Posterior vena cava (tissue), 2 donors: ENCODE results near the gene MRPL48. TPM values are rescaled to one million over a fixed set of nuclear protein-coding genes. Genes with fewer than 3 reads are reported as not detected.
A peak's percentile ranks its signal among the peaks of the same experiment; 100 is the strongest.
"Not testable (repeated sequence)": the region's sequence is repeated elsewhere in the genome, so short reads cannot be mapped to it uniquely, and the experiment has no call there.

Experiments
- DNase-seq: peaks from one replicate; pipeline ENCODE4 v3.0.0-alpha.2; 2020; ENCODE audit warnings: low spot score
- intact Hi-C, 2 donors: fragments of 100-400 bp; cut with DNase I; formaldehyde crosslinking; loops; one replicate each; pipeline versions ENCODE4 v1.14.1 to v1.14.2; 2022 to 2023
- total RNA-seq, 2 donors: library from RNA; stranded (reverse); fragmentation: NEBNext Ultra II Directional; extraction: Animal tissue kit (Norgen Biotek cat#: 25700); gene quantifications; one replicate each; pipeline ENCODE4 v1.2.1, GENCODE V29; 2021
- donor health status: DM: yes; HTN: yes; CAD: no.
- donor health status: DM: yes; HTN: yes; CAD: no.

MRPL48 gene
- total RNA-seq, 2 donors from 2014 or later: 15.8 to 17.1 TPM

DNA sequence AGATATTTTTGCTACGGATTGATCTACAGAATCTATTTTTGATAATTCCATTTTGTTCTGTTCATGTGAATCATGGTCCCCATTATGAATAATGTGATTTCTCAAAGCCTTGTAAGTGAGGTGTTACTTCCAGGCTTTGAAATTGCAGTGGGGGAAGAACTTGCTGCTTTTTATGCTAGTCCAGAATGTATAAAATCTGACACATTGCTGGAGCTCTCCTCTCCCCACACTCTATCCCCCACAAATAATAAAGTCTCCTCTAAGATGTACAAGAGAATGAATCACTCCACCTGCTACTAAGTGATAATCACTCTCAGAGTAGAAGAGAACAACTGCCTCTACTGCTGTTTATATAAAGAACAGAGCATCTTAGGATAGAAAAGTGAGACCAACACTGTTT, 20.9 kb upstream of the MRPL48 start:
- DNase-seq: no peak
- intact Hi-C loops: no loop called here

DNA sequence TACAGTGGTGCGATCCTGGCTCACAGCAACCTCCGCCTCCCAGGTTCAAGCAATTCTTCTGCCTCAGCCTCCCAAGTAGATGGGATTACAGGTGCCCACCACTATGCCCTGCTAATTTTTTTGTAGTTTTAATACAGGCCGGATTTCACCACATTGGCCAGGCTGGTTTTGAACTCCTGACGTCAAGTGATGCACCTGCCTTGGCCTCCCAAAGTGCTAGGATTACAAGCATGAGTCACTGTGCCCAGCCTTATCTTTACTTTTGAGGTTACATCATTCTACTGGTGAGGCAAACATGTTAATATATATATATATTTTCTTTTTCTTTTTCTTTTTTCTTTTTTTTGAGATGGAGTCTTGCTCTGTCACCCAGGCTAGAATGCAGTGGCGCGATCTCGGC, 16.9 kb upstream of the MRPL48 start:
- DNase-seq, intact Hi-C loops: not testable (repeated sequence)

DNA sequence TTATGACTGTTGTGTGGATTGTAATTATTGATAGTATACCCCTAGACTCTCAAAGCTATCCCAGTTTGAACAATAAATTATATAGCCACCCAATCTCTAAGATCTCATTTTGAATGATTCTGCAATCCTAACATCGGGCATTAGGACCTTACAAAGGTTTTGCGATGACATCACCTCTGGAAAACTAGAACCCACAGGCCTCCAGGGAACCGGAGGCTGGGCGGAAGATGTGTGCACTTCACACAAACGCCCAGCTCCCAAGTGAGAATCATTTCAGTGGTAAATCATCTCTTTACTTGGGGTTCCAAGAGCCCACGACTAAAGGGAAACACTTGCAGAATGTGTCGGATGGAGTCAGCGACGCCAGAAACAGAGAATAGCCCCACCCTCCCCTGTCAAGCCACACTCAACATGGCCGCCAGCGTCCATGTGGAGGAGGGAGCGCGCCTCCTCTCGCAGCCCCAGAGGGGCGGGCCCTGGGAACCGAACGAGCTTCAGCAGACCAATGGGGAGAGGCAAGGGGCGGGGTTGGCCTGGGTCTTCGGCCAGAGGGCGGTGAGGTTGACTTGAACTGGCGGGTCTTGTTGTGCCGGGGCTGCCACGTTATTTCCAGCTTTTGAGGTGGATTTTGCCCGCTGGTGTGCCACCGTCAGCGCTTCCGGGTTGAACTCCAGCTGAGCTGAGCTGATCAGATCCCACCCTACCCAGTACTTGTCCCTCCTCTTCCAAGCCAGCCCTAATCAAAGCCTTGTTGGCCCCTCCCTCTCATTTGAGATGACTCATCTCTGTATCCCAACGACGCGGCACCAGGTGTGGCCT, 8.4 kb upstream of the MRPL48 start:
- intact Hi-C loops: no loop called here
- peak; percentile 99 for DNase-seq

DNA sequence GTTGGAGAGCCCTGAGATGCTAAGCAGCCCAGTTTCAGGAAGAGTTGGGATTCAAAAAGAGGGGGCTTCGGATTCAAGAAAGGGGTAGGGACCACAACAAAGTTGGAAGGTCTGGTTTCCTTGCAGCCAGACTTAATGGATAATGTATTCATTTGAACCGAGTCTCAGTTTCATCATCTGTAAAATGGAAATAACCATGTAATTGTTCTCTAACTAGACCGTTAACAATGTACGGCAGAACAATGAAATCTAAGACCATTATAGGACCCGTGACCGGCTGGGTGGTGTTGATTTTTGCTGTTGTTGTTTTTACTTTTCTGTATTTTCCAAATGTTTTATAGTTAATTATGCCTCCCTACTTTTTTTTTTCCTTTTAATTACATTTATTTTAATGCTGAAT, 6.4 kb upstream of the MRPL48 start:
- intact Hi-C loops: no loop called here
- no peak for DNase-seq

DNA sequence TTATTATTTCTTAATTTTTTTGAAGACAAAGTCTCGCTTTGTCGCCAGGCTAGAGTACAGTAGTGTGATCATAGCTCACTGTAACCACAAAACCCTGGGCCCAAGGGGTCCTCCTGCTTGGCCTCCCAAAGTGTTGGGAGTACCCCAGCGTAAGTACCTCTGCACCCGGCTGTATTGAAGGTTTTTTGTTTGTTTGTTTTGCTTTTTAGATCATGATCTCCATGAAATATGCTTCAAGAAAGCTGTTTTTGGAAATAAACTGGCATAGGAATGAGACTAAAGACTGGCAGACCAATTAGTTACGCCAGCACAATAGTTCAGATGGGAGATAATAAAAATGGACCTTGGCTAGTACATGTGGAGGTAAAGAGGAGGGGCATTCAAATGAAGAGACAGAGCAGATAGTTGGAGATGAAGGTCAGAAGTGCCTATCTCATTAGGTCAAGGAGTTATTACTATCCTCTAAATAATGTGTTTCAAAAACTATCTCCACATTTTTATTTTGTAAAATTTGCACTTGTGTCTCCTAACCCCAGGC, 4.1 kb upstream of the MRPL48 start:
- no peak for DNase-seq
- intact Hi-C loops: no loop called here

DNA sequence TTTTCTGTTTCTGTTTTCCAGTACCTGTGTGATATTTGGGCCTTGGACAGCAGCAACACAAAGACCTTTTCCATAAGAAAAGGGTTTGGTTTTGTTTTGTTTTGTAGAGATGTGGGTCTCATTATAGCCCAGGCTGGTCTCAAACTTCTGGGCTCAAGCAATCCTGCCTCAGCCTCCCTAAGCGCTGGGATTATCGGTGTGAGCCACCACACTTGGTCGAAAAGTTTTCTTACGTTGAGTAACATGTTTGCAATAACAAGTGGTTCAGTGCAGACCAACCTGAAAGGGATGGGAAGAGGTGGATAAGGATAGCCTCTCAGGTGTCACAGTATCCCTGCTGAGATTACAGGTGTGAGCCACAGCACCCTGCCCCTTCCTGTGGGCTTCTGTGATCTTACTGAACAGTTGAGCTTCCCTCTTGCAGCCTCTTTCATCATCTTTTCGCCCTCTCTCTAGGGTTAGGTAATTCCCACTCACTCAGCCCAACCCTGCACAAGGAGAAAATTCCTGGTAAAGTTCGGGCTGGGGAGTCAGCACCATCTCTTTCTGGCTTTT, 3.5 kb upstream of the MRPL48 start:
- intact Hi-C loops: no loop called here
- DNase-seq: peak; percentile 16

DNA sequence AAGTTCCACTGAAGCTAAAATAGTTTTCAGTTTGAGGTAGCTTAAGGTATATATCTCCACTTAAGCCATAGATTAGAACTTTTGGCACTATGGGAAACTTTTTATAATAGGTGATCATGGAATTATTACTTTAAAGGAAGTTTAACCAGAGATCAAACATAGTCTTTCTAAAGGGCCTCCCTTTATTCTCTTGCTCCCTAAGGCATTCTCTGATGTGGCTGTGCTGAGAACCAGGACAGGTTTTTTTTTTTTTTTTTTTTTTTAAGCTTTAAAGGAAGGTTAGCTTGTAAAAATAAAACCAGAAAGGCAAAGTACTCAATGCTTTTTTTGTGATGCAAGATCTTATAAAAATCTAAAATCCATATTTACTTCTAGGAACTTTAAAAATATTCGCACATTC, 2.9 kb upstream of the MRPL48 start:
- intact Hi-C loops: no loop called here
- no peak for DNase-seq

DNA sequence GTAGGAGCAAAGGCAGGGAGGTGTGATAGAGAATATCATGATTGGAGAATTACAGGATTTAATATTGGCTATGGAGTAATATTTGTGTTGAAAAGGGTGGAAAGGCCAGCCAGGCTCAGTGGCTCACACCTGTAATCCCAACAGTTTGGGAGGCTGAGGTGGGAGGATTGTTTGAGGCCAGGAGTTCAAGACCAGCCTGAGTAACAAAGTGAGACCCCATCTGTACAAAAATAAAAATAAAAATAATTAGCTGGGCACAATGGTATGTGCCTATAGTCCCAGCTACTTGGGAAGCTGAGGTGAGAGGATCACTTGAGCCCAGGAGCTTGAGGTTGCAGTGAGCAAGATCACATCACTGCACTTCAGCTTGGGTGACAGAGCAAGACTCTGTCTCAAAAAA, 2.2 kb upstream of the MRPL48 start:
- intact Hi-C loops, DNase-seq: not testable (repeated sequence)

DNA sequence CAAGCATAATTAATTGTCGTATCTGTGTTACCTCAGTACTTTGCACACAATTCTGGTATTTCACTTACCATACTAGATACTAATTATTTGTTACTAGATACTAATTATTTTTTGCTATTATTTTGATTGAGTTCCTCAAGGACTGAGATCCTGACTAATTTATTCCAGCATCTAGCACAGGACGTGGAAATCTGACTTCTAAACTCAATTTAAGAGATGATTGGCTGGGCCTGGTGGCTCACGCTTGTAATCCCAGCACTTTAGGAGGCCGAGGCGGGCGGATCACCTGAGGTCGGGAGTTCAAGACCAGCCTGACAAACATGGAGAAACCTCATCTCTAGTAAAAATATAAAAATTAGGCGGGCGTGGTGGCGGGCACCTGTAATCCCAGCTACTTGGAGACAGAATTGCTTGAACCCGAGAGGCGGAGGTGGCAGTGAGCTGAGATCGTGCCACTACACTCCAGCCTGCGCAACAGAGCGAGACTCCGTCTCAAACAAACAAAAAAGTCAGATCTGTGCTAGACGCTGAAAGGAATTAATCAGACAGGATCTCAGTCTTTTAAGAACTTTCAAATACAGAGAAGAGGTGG, 527 bp upstream of the MRPL48 start:
- peak; percentile 41 for DNase-seq
- intact Hi-C loops: no loop called here

DNA sequence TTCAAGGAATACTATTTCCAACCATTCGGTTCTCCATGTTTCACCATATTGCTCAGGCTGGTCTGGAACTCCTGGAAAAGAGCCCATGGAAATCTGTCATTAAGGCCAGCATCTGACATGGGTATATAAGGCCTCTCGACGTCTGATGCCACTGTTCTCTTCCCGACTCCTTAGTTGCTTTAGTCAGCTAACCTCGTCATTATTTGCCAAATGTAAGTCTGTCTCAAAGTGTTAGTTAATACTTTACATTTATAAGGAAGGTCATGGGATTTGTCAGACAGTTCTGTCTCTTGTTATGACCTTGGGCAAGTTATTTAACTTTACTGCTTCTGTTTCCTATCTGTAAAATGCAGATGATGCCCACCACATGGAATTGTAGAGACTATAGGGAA, 1.6 kb downstream of the MRPL48 start:
- no peak for DNase-seq
- intact Hi-C loops: no loop called here

DNA sequence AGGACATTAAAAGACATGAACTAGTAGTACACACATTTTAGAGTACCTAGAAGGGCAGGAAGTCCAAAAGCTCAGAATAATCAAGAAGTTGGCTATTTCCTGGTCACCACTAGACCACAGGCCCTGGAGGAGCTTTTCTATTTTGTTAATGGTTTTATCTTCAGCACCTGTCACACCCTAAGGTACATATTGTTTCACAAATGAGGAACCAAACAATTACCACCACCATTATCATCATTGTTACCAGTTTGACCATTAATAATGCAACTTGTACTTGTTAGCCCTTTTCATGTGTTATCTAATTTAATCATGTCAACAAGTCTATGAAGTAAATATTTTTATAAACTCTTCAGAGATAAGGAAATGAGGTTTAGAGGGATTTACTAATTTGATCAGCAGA, 4.9 kb downstream of the MRPL48 start:
- intact Hi-C loops: no loop called here
- DNase-seq: no peak

DNA sequence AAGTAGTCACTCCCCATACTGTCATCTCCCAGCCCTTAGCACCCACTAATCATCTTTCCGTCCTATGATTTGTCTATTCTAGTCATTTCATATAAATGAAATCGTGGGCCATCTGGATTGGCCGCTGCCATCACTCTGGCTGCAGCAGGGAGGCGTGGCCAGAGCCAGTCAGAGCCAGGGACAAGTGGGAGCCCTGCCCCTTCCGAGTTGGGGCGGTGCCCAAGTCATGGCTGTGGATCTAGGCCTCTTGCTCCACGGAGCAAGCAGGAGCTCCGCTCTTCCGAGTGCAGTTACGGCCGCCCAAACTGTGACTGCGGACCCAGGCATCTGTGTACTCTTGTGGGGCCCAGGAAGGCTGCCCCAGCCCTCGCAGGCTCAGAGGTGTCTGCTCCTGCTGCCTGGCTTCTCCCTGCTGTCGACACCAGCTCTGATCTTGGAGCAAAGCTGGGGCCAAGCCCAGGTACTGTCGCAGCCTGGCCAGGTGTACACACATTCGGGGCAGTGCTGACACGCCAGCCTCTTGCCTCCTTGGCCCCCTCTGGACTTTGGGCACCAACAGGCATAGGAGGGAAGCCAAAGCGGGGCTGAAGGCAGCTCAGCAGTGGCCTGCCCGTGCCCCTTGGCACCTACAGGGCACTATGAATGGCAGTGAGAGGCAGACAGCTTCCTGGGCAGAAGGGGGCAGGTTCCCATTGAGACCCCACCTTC, 8.4 kb downstream of the MRPL48 start:
- no peak for DNase-seq
- intact Hi-C loops: no loop called here

DNA sequence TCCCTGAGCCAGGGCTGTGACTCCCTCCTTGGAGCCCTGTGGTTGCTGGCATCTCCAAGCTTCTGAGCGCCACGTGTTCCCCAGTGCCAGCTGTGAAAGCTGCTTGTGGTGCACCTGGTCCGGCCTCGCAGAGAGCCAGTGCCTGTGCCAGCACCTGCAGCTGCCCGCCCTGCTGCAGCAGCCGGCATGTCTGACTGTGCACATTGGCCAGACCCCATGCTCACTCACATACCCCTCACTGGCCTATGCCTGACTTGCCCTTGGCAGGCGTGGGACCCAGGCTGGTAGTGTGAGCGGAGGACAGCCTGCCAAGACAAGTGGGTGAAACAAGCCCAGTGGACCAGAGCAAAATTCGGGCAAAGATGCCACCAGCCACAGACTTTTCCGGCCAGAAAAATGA, 9.8 kb downstream of the MRPL48 start:
- intact Hi-C loops: no loop called here
- no peak for DNase-seq

DNA sequence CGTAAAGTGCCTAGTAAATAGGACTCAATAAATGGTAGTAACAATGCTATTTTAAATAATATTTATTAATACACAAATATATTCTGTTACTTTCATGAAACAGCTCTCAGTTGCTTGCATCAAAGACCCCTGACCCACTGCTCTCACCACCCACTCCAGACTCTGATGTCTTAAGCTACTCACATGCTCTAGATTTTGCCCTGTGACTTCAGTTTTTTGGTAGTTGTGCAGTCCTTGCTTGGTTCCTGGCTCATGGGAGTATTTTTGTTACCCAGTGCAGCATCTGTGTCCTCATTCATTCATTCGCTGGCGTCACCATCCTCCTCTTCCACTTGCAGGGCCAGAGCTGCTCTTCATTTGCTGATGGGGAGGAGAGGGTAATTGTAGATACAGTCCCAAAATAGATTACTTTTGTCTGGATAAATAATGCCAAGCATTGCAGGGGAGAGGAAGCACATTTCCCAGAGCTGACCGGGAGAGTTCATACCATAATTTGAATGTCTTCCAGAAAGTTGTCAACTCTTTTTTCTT, 12.7 kb downstream of the MRPL48 start:
- intact Hi-C loops: no loop called here
- no peak for DNase-seq

DNA sequence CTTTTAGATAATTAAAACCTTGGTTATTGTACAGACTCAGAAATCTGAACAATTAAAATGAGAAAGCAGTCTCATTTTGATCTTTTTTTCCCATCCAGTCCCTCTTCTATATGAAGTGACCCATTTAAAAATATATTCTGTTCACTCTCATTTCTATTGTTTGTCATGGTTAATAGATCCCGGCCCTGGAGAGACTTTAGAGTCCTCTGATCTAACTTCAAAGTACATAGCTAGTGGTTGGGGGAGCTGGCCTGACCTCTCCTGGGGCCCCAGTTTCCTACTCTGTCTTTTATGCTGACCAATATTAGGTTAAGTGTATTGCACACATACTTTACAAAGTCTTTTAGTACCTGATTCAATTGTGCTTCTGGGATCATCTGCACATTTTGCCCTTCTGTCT, 13.5 kb downstream of the MRPL48 start:
- intact Hi-C loops: no loop called here
- no peak for DNase-seq

DNA sequence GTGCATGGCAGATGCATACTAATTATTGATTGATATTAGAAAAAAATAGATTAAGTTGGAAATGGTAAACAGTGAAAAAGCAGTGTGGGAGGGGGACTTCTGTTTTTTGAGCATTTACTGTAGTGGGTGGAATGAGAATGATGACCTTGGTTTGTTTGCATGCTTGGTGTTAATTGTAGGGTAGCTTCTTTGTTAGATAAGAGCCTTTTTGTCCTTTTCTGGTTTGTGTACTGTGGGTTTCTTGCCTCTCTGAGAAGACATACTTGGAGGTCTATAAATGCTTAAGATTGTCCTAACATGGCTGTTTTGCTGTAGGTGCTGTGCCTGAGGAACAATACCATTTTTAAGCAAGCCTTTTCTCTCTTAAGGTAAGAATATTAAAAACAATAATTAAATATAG, 17.0 kb downstream of the MRPL48 start:
- no peak for DNase-seq
- intact Hi-C loops: no loop called here

DNA sequence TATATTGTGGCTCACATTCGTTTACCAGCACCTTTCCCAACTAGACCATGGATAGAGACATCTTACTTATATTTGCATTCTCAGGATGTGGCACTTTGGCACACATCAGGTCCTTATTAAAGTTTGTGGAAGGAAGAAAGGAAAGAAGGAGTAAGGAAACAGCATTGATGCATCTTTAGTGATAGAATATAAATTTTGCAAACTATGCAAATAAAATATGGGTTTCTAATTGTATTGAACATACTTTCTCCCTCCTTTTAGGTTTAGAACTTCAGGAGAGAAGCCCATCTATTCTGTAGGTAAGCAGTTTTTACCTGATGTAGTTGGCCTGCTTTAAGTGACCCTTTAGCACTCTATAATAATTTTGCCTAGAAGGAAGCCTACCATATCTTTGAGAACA, 20.4 kb downstream of the MRPL48 start:
- DNase-seq: no peak
- intact Hi-C loops: no loop called here

DNA sequence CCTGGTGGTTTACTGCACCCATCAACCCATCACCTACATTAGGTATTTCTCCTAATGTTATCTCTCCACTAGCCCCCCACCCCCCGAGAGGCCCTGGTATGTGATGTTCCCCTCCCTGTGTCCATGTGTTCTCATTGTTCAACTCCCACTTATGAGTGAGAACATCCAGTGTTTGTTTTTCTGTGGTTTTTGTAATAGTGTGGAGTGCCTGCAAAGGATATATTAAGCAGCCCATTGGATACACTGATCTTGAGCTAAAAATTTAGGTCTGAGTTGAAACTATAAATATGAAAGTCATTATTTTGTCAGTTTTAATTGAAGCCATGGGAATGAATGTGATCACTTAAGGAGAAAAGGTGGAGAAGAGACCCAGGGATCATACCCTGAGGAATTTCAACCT, 23.0 kb downstream of the MRPL48 start:
- intact Hi-C loops: no loop called here
- DNase-seq: no peak

DNA sequence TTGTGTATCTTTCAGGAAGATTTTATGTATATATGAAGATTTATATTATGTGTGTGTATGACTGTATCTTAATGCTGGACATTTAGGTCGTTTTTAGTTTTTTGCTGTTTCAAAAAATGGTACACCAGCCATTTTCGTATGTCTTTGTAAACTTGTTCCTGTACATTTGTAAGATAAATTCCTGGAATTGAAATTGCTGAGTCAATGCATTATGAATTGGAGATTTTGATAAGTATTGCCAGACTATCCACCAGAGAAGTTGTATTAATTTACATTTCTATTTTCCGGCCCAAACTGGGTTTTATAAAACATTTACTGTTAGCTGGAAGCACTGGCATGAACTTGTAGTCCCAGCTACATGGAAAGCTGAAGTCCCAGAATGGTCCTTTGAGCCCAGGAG, 24.6 kb downstream of the MRPL48 start:
- no peak for DNase-seq
- intact Hi-C loops: no loop called here

DNA sequence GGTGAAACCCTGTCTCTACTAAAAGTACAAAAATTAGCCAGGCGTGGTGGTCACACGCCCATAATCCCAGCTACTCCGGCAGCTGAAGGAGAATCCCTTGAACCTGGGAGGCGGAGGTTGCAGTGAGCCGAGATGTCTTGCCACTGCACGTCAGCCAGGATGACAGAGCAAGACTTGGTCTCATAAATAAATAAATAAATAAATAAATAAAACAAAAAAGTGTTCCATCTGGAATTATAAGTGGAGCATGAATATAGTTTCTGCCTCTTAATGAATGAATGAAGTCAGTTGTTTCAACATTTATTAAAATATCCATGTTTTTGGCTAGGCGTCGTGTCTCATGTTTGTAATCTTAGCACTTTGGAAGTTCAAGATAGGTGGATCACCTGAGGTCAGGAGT, 27.1 kb downstream of the MRPL48 start:
- intact Hi-C loops: no loop called here
- no peak for DNase-seq
